HEK293T (cell line): Measurements from ENCODE around the gene PRR36.
A peak's percentile ranks its signal among the peaks of the same experiment; 100 is the strongest.

Source experiments
- CTCF ChIA-PET: fragments of 350-600 bp; formaldehyde crosslinking; extraction: SDS; loops from one replicate; lab custom pipeline; 2021; ENCODE audit warnings: antibody characterized with exemption, inconsistent platforms; lab: Yijun Ruan, JAX
- POLR2A ChIA-PET: fragments of 350-600 bp; formaldehyde crosslinking; extraction: SDS; loops from one replicate; lab custom pipeline; 2020; ENCODE audit warnings: antibody characterized with exemption, inconsistent platforms; lab: Yijun Ruan, JAX
- DNase-seq: peaks from one replicate; pipeline ENCODE4 v3.0.0; 2012; ENCODE audit warnings: mixed read lengths; ENCODE audit errors: extremely low spot score
- ARNT ChIP-seq: fragments of 450-650 bp; IDR thresholded peaks from 2 replicates; pipeline ENCODE4 v1.6.1; 2017; ENCODE audit warnings: mild to moderate bottlenecking
- BHLHE40 ChIP-seq: fragments of 450-650 bp; IDR thresholded peaks from 2 replicates; pipeline ENCODE4 v1.6.1; 2016; ENCODE audit warnings: mild to moderate bottlenecking, moderate library complexity, borderline replicate concordance
- CTBP1 ChIP-seq: fragments of 450-650 bp; IDR thresholded peaks from 2 replicates; pipeline ENCODE4 v1.6.1; 2016; ENCODE audit warnings: borderline replicate concordance
- ELF4 ChIP-seq: fragments of 450-650 bp; IDR thresholded peaks from 2 replicates; pipeline ENCODE4 v1.6.1; 2017; ENCODE audit warnings: antibody characterized with exemption
- FOXA1 ChIP-seq: fragments of 450-650 bp; IDR thresholded peaks from 2 replicates; pipeline ENCODE4 v1.6.1; 2016; ENCODE audit warnings: mild to moderate bottlenecking
- FOXK2 ChIP-seq: fragments of 450-650 bp; IDR thresholded peaks from 2 replicates; pipeline ENCODE4 v1.6.1; 2016; ENCODE audit warnings: mild to moderate bottlenecking
- FOXM1 ChIP-seq: fragments of 450-650 bp; IDR thresholded peaks from 2 replicates; pipeline ENCODE4 v1.6.1; 2017; ENCODE audit warnings: mild to moderate bottlenecking, borderline replicate concordance
- HDGF ChIP-seq: fragments of 450-650 bp; IDR thresholded peaks from 2 replicates; pipeline ENCODE4 v1.6.1; 2017; ENCODE audit warnings: antibody characterized with exemption, borderline replicate concordance
- L3MBTL2 ChIP-seq: fragments of 450-650 bp; conservative IDR thresholded peaks from 2 replicates; pipeline ENCODE4 v1.6.1; 2016; ENCODE audit warnings: mild to moderate bottlenecking
- LEF1 ChIP-seq: fragments of 450-650 bp; IDR thresholded peaks from 2 replicates; pipeline ENCODE4 v1.6.1; 2017; ENCODE audit warnings: mild to moderate bottlenecking, borderline replicate concordance
- NFRKB ChIP-seq: fragments of 450-650 bp; IDR thresholded peaks from 2 replicates; pipeline ENCODE4 v1.6.1; 2016; ENCODE audit warnings: mild to moderate bottlenecking, moderate library complexity
- PKNOX1 ChIP-seq: fragments of 450-650 bp; IDR thresholded peaks from 2 replicates; pipeline ENCODE4 v1.6.1; 2016
- SP1 ChIP-seq: fragments of 450-650 bp; IDR thresholded peaks from 2 replicates; pipeline ENCODE4 v1.6.1; 2017
- SUZ12 ChIP-seq: fragments of 450-650 bp; IDR thresholded peaks from 2 replicates; pipeline ENCODE4 v1.6.1; 2016; ENCODE audit warnings: mild to moderate bottlenecking
- TARDBP ChIP-seq: fragments of 450-650 bp; IDR thresholded peaks from 2 replicates; pipeline ENCODE4 v1.6.1; 2016
- ZNF384 ChIP-seq: fragments of 450-650 bp; IDR thresholded peaks from 2 replicates; pipeline ENCODE4 v1.6.1; 2016

The PRR36 gene

DNA sequence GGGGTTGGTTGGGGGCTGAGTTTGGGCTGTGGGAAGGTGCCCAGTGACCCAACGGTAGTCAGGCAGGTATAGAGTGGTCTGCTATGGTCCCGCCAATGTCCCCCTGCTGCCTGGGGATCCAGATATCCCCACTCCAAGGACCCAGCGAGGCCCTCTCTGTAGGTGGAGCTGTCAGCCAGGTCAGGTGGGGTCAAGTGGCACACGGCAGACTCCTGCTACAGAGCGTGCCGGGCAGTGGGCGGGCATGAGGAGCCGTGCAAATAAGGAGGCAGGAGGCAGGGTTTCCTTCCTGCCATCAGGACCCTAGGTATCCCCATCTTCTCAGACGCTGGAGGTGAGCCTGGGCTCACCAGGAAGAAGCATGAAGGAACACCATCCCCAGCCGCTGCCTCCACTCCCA, 29.2 kb downstream of the PRR36 start:
- POLR2A ChIA-PET = no interaction called here

DNA sequence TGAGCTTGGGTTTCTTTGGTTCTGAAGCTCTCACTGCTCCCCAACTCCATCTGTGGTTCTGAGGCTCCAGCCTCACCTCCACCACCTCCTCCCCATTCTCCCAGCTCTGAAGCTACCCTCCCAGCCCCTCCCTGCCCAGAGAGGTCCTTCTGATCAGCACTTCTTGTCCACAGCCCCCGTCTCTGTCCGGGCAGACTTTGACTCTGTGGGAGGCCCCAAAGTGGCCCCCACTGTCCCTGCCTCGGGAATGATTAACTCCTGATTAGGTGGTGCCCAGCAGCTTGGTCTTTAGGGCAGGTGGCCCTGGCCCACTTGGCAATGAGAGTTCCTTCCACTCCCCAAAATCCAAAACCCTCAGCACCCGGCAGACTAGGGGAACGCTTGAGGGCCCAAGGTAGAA, 29.8 kb downstream of the PRR36 start:
- no peak for TF ChIP-seq HDGF
- TF ChIP-seq BHLHE40 = no peak
- no peak for TF ChIP-seq SUZ12
- TF ChIP-seq PKNOX1 = no peak
- TF ChIP-seq ARNT = no peak
- TF ChIP-seq CTBP1 = no peak
- TF ChIP-seq TARDBP = no peak
- TF ChIP-seq FOXK2 = no peak
- TF ChIP-seq LEF1 = no peak
- no peak for TF ChIP-seq L3MBTL2
- no peak for TF ChIP-seq SP1
- TF ChIP-seq FOXA1 = no peak
- ChIA-PET CTCF (no interaction called here), POLR2A (no interaction called here)
- no peak for DNase-seq

More for the DNA sequence above, 29.2 kb downstream of the PRR36 start:
- DNase-seq = no peak
- TF ChIP-seq HDGF (no peak), NFRKB (no peak), PKNOX1 (no peak), ZNF384 (no peak), FOXA1 (no peak), FOXM1 (no peak), LEF1 (no peak), L3MBTL2 (no peak), TARDBP (no peak), FOXK2 (no peak), ELF4 (no peak), SUZ12 (no peak), CTBP1 (no peak), SP1 (no peak), BHLHE40 (no peak), ARNT (no peak)
- CTCF ChIA-PET = no interaction called here

DNA sequence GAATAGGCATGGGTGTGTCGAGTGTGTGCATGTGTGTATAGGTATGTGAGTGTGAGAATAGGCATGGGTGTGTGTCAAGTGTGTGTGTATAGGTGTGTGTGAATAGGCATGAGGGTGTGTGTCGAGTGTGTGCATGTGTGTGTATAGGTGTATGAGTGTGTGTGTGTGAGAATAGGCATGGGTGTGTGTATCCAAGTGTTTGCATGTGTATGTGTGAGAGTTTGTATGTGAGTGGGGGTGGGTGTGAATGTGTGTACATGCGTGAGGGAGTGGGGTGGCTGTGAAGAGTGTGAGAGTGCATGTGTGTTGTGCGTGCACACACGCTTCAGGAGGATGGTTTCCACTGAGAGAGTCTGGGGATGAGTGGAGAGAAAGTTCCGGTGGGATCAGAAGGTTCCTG, 30.7 kb downstream of the PRR36 start:
- no peak for TF ChIP-seq FOXA1
- no peak for TF ChIP-seq TARDBP
- no peak for TF ChIP-seq NFRKB
- no peak for TF ChIP-seq L3MBTL2
- no peak for TF ChIP-seq ZNF384
- ChIA-PET POLR2A (no interaction called here), CTCF (no interaction called here)
- no peak for DNase-seq

- no peak for DNase-seq
- TF ChIP-seq FOXM1 (no peak), TARDBP (0 out of 2 replicates have a peak, but pooled peaks have one; percentile 12), L3MBTL2 (no peak), ELF4 (no peak)
- ChIA-PET CTCF (no interaction called here), POLR2A (no interaction called here)
These were observed 31.4 kb downstream of the PRR36 start for GRCh38 chr19:7842661-7843294.

DNA sequence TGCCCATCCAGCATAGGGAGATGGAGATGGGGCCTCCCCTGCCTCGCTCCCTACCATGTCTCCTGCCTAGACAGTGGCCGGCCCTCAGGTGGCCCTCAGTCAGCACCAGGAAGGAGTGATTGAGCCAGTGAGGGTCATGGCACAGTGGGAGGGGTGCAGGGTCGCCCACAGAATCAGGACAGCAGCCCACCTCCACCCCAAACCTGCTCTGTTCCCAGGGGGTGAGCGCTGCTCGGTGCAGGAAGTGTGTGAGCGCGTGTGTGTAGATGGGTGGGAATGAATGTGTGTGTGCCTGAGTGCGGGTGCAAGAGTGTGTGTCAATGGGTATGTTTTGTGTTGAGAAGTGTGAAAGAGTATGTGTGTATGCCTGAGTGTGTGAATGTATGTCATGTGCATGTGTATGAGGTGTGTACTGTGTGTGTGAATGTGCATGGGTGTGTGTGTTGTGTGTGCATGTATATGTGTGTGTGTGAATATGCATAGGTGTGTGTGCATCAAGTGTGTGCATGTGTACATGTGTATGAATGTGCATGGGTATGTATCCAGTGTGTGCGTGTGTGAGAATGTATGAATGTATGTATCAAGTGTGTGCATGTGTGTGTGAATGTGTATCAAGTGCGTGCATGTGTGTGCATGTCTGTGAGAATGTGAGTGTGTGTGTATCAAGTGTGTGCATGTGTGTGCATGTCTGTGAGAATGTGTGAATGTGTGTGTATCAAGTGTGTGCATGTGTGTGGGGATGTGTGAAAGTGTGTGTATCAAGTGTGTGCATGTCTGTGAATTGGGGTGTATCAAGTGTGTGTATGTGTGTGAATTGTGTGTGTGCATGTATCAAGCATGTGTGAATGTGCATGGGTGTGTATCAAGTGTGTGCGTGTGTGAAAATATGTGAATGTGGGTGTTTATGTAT, 32.2 kb downstream of the PRR36 start:
- ChIA-PET CTCF (no interaction called here), POLR2A (no interaction called here)
- no peak for DNase-seq
- TF ChIP-seq CTBP1 (no peak), BHLHE40 (no peak), NFRKB (no peak), ZNF384 (no peak), HDGF (no peak), FOXM1 (no peak), FOXK2 (no peak), LEF1 (no peak), FOXA1 (no peak), SUZ12 (no peak), L3MBTL2 (no peak), ARNT (no peak)

DNA sequence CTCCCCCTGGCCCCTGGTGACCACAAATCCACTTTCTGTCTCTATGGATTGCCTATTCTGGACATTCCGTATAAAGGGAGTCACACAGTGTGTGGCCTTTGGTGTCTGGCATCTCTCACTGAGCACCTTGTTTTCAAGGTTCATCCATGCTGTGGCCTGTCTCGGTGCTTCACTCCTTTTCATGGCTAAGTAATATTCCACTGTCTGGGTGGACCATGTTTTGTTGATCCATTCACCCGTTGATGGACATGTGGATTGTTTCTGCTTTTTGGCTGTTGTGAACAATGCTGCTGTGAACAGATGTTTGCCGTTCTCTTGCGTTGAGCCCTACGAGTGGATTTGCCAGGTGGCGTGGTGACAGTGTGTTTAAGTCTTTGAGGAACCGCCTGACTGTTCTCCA, 33.6 kb downstream of the PRR36 start:
- TF ChIP-seq PKNOX1 = no peak
- TF ChIP-seq ARNT = no peak
- TF ChIP-seq FOXA1 = no peak
- TF ChIP-seq HDGF = no peak
- no peak for TF ChIP-seq L3MBTL2
- no peak for TF ChIP-seq FOXK2
- TF ChIP-seq CTBP1 = no peak
- no peak for TF ChIP-seq SUZ12
- TF ChIP-seq TARDBP = no peak
- no peak for TF ChIP-seq NFRKB
- TF ChIP-seq BHLHE40 = no peak
- no peak for TF ChIP-seq ELF4
- TF ChIP-seq SP1 = no peak
- no peak for TF ChIP-seq ZNF384
- TF ChIP-seq LEF1 = no peak
- CTCF ChIA-PET = no interaction called here
- POLR2A ChIA-PET = no interaction called here
- DNase-seq = no peak
